CD4-positive, alpha-beta T cell (primary cell): ENCODE data around the gene FBN2. TPM values are rescaled to one million over a fixed set of nuclear protein-coding genes. Genes with fewer than 3 reads are reported as not detected.

Source experiments
- ATAC-seq: fragments of 200-7000 bp; cut with Tn5 transposase; one replicate; pipeline ENCODE4 v1.10.0; 2022; ENCODE audit warnings: mild to moderate bottlenecking; ENCODE audit not compliant: poor library complexity
- CTCF ChIA-PET: fragments of 350-600 bp; sonication (Branson Sonifier 250); formaldehyde crosslinking; loops from one replicate; lab custom pipeline; 2021; ENCODE audit warnings: antibody characterized with exemption, inconsistent platforms; lab: Charles Lee
- POLR2A ChIA-PET: fragments of 350-600 bp; sonication (Branson Sonifier 250); formaldehyde crosslinking; loops from one replicate; lab custom pipeline; 2021; ENCODE audit warnings: antibody characterized with exemption, inconsistent platforms; lab: Charles Lee
- DNase-seq, 14 experiments: peaks; one replicate each; pipeline ENCODE4 v3.0.0-alpha.2; 2013 to 2020; ENCODE audit warnings: mixed read lengths in 2 of 14
- H3K27ac ChIP-seq, 2 donors: one replicate each; pipeline versions ENCODE4 v1.5.1 to v1.7.0; 2013; ENCODE audit warnings: low read length in 2 of 2, low read depth in 1 of 2, mild to moderate bottlenecking in 1 of 2
- H3K27me3 ChIP-seq, 2 experiments: 1 replicate in 1 of 2; 2 replicates in 1 of 2; pipeline versions ENCODE4 v1.6.1 to v1.7.0; 2013; ENCODE audit warnings: low read length in 2 of 2, control low read depth in 1 of 2, mild to moderate bottlenecking in 1 of 2, moderate library complexity in 1 of 2; ENCODE audit not compliant: insufficient read depth in 2 of 2, control insufficient read depth in 1 of 2
- H3K36me3 ChIP-seq: one replicate; pipeline ENCODE4 v1.6.1; 2013; ENCODE audit warnings: low read length, control low read depth; ENCODE audit not compliant: insufficient read depth
- H3K4me1 ChIP-seq: one replicate; pipeline ENCODE4 v1.6.1; 2013; ENCODE audit warnings: low read length, control low read depth; ENCODE audit not compliant: insufficient read depth
- H3K4me3 ChIP-seq: one replicate; pipeline ENCODE4 v1.5.1; 2013; ENCODE audit warnings: mild to moderate bottlenecking, low read length, moderate library complexity
- H3K9me3 ChIP-seq, 2 experiments: 1 replicate in 1 of 2; 2 replicates in 1 of 2; pipeline versions ENCODE4 v1.6.1 to v1.7.0; 2013; ENCODE audit warnings: low read length in 2 of 2, mild to moderate bottlenecking in 2 of 2, control low read depth in 1 of 2, moderate library complexity in 1 of 2; ENCODE audit not compliant: control insufficient read depth in 1 of 2, insufficient read depth in 1 of 2
- H3K27ac Mint-ChIP-seq: one replicate; pipeline ENCODE4 v1.8.0; 2020; ENCODE audit warnings: mixed read lengths
- H3K27me3 Mint-ChIP-seq: one replicate; pipeline ENCODE4 v1.8.0; 2021; ENCODE audit warnings: mixed read lengths
- H3K36me3 Mint-ChIP-seq: one replicate; pipeline ENCODE4 v1.8.0; 2021; ENCODE audit warnings: low read depth, mixed read lengths
- H3K4me1 Mint-ChIP-seq: one replicate; pipeline ENCODE4 v1.8.0; 2021; ENCODE audit warnings: low read depth, mixed read lengths
- H3K4me3 Mint-ChIP-seq: one replicate; pipeline ENCODE4 v1.8.0; 2020; ENCODE audit warnings: mild to moderate bottlenecking, mixed read lengths
- H3K9me3 Mint-ChIP-seq: one replicate; pipeline ENCODE4 v1.8.0; 2020; ENCODE audit warnings: mixed read lengths
- CTCF ChIP-seq: fragments of 200-600 bp; IDR thresholded peaks from one replicate; pipeline ENCODE4 v1.8.0; 2022; ENCODE audit warnings: antibody characterized with exemption, mild to moderate bottlenecking
- intact Hi-C, 2 experiments: fragments of 100-400 bp; cut with DNase I in 1 of 2; cut with micrococcal nuclease in 1 of 2; formaldehyde crosslinking; loops; one replicate each; pipeline versions ENCODE4 v1.15.1 to v1.9.0; 2023 to 2025; cut with DNase I, micrococcal nuclease
- total RNA-seq, 174 experiments: library from RNA in 2 of 174; stranded (reverse) in 2 of 174; gene quantifications; one replicate each; pipeline ENCODE4 v1.2.3 and lab custom pipeline; 2021 to 2026

FBN2 gene
- total RNA-seq, 2 experiments from 2014 or later, result 0.06 TPM; not detected in 1

- Histone ChIP-seq H3K4me1 (no peaks in the 10 kb centered on the region), H3K27me3 (no peaks in the 10 kb centered on the region), H3K27ac (no peak overlapping the region), H3K36me3 (no peaks in the 10 kb centered on the region), H3K9me3 (no peaks in the 10 kb centered on the region), H3K4me3 (no peak overlapping the region)
- no peak for TF ChIP-seq CTCF
- Mint-ChIP-seq H3K9me3 (no peaks in the 10 kb centered on the region), H3K36me3 (no peaks in the 10 kb centered on the region), H3K27ac (no peak overlapping the region), H3K4me1 (no peaks in the 10 kb centered on the region), H3K4me3 (no peak overlapping the region), H3K27me3 (peaks cover 14% of the 10 kb centered on the region)
- ATAC-seq (no peak), DNase-seq (no peak)
- POLR2A ChIA-PET, result no interaction called here
- CTCF ChIA-PET, result no interaction called here
- intact Hi-C loops, result no loop called here
Measured at GRCh38 chr5:128253161-128253560, 284.9 kb downstream of the FBN2 start.

GRCh38 chr5:128252756-128253155 lies 285.3 kb downstream of the FBN2 start:
- no peaks in the 10 kb centered on the region for H3K36me3 ChIP-seq
- ChIA-PET CTCF (no interaction called here), POLR2A (no interaction called here)
- intact Hi-C loops, result no loop called here
- no peaks in the 10 kb centered on the region for H3K27me3 ChIP-seq
- Mint-ChIP-seq H3K4me1 (no peaks in the 10 kb centered on the region), H3K9me3 (no peaks in the 10 kb centered on the region), H3K27ac (no peak overlapping the region), H3K27me3 (peaks cover 15% of the 10 kb centered on the region), H3K4me3 (no peak overlapping the region), H3K36me3 (no peaks in the 10 kb centered on the region)
- H3K27ac ChIP-seq, result no peak overlapping the region
- TF ChIP-seq CTCF, result no peak
- DNase-seq, result no peak
- H3K4me1 ChIP-seq, result no peaks in the 10 kb centered on the region
- no peaks in the 10 kb centered on the region for H3K9me3 ChIP-seq
- H3K4me3 ChIP-seq, result no peak overlapping the region
- ATAC-seq, result no peak

GRCh38 chr5:128252196-128252595 lies 285.8 kb downstream of the FBN2 start:
- no peak for ATAC-seq
- POLR2A ChIA-PET, result no interaction called here
- H3K27me3 Mint-ChIP-seq, result peaks cover 15% of the 10 kb centered on the region

More at GRCh38 chr5:128252196-128252595, 285.8 kb downstream of the FBN2 start:
- Mint-ChIP-seq H3K9me3 (no peaks in the 10 kb centered on the region), H3K4me1 (no peaks in the 10 kb centered on the region), H3K4me3 (no peak overlapping the region), H3K36me3 (no peaks in the 10 kb centered on the region), H3K27ac (no peak overlapping the region)
- no peaks in the 10 kb centered on the region for H3K4me1 ChIP-seq
- CTCF ChIA-PET, result no interaction called here
- H3K36me3 ChIP-seq, result no peaks in the 10 kb centered on the region
- DNase-seq, result no peak
- intact Hi-C loops, result no loop called here
- no peak overlapping the region for H3K27ac ChIP-seq
- H3K27me3 ChIP-seq, result no peaks in the 10 kb centered on the region
- TF ChIP-seq CTCF, result no peak
- no peak overlapping the region for H3K4me3 ChIP-seq
- H3K9me3 ChIP-seq, result no peaks in the 10 kb centered on the region
